IMR-90 (cell line): ENCODE data around the gene MTG1. TPM values are rescaled to one million over a fixed set of nuclear protein-coding genes. Genes with fewer than 3 reads are reported as not detected.

Experiments
- ATAC-seq: fragments of 200-7000 bp; cut with Tn5 transposase; 2 replicates; pipeline ENCODE4 v1.9.1; 2020; ENCODE audit warnings: low read depth, mild to moderate bottlenecking, moderate library complexity
- BruUV-seq: library from RNA; stranded (reverse); fragments of 400-500 nt; replicated peaks from 2 replicates; lab custom pipeline; 2021; lab: Mats Ljungman, UMichigan
- CTCF ChIA-PET: fragments of 300-600 bp; formaldehyde crosslinking; extraction: SDS; loops from one replicate; lab custom pipeline; 2021; ENCODE audit warnings: antibody characterized with exemption; lab: Yijun Ruan, JAX
- POLR2A ChIA-PET: fragments of 300-600 bp; sonication (Branson Sonifier 250); formaldehyde crosslinking; loops from one replicate; lab custom pipeline; 2022; ENCODE audit warnings: antibody characterized with exemption; ENCODE audit not compliant: unreplicated experiment; lab: Charles Lee
- DNase-seq: peaks from one replicate; pipeline ENCODE4 v3.0.0; 2013
- H2AFZ ChIP-seq: replicated peaks from 2 replicates; pipeline ENCODE3; 2013; ENCODE audit warnings: low read length, mild to moderate bottlenecking; ENCODE audit not compliant: poor library complexity
- H2AK5ac ChIP-seq: 2 replicates; pipeline ENCODE4 v1.6.1; 2013; ENCODE audit warnings: low read depth, low read length, inconsistent platforms
- H2AK9ac ChIP-seq: replicated peaks from 2 replicates; pipeline ENCODE3; 2013; ENCODE audit warnings: mild to moderate bottlenecking, low read depth, low read length, moderate library complexity; ENCODE audit not compliant: poor library complexity
- H2BK120ac ChIP-seq: 2 replicates; pipeline ENCODE4 v1.6.1; 2013; ENCODE audit warnings: low read depth, low read length, inconsistent platforms
- H2BK15ac ChIP-seq: 3 replicates; pipeline ENCODE4 v1.6.1; 2013; ENCODE audit warnings: low read depth, low read length, inconsistent platforms
- H2BK20ac ChIP-seq: 2 replicates; pipeline ENCODE4 v1.6.1; 2013; ENCODE audit warnings: low read depth, mild to moderate bottlenecking, inconsistent platforms, low read length, moderate library complexity
- H2BK5ac ChIP-seq: 2 replicates; pipeline ENCODE4 v1.6.1; 2013; ENCODE audit warnings: mild to moderate bottlenecking, low read depth, low read length, inconsistent platforms; ENCODE audit not compliant: poor library complexity, severe bottlenecking
- H3K14ac ChIP-seq: replicated peaks from 2 replicates; pipeline ENCODE4 v1.6.1; 2013; ENCODE audit warnings: low read depth, low read length, inconsistent platforms
- H3K18ac ChIP-seq: 2 replicates; pipeline ENCODE4 v1.6.1; 2013; ENCODE audit warnings: low read depth, low read length, control low read depth
- H3K23ac ChIP-seq: 2 replicates; pipeline ENCODE4 v1.6.1; 2013; ENCODE audit warnings: low read depth, low read length, inconsistent platforms
- H3K27ac ChIP-seq: 2 replicates; pipeline ENCODE4 v1.5.1; 2013; ENCODE audit warnings: mild to moderate bottlenecking, control low read depth, low read length; ENCODE audit not compliant: insufficient read depth
- H3K27me3 ChIP-seq: 2 replicates; pipeline ENCODE4 v1.6.1; 2013; ENCODE audit warnings: low read length; ENCODE audit not compliant: control insufficient read depth, insufficient read depth
- H3K36me3 ChIP-seq: 2 replicates; pipeline ENCODE4 v1.6.1; 2013; ENCODE audit warnings: low read length, mixed read lengths; ENCODE audit not compliant: control insufficient read depth, insufficient read depth
- H3K4ac ChIP-seq: 2 replicates; pipeline ENCODE4 v1.6.1; 2013; ENCODE audit warnings: low read depth, low read length, inconsistent platforms
- H3K4me1 ChIP-seq: 2 replicates; pipeline ENCODE4 v1.6.1; 2013; ENCODE audit warnings: low read length, mixed read lengths; ENCODE audit not compliant: control insufficient read depth, insufficient read depth
- H3K4me2 ChIP-seq: 2 replicates; pipeline ENCODE4 v1.6.1; 2013; ENCODE audit warnings: low read depth, mild to moderate bottlenecking, control low read depth, low read length, moderate library complexity
- H3K4me3 ChIP-seq: 2 replicates; pipeline ENCODE4 v1.5.1; 2013; ENCODE audit warnings: low read depth, mild to moderate bottlenecking, control low read depth, low read length, moderate library complexity; ENCODE audit not compliant: insufficient read depth
- H3K56ac ChIP-seq: 2 replicates; pipeline ENCODE4 v1.6.1; 2013; ENCODE audit warnings: low read length, inconsistent platforms; ENCODE audit not compliant: insufficient read depth; ENCODE audit errors: extremely low read depth
- H3K79me1 ChIP-seq, 2 experiments: 2 replicates each; pipeline ENCODE4 v1.6.1; 2013; ENCODE audit warnings: low read length in 2 of 2, inconsistent platforms in 1 of 2, low read depth in 1 of 2
- H3K9ac ChIP-seq: 2 replicates; pipeline ENCODE4 v1.6.1; 2013; ENCODE audit warnings: low read depth, low read length, control low read depth
- H3K9me1 ChIP-seq: 2 replicates; pipeline ENCODE4 v1.6.1; 2013; ENCODE audit warnings: low read length, inconsistent platforms; ENCODE audit not compliant: insufficient read depth
- H3K9me3 ChIP-seq: 2 replicates; pipeline ENCODE4 v1.6.1; 2013; ENCODE audit warnings: low read length; ENCODE audit not compliant: control insufficient read depth, insufficient read depth
- H4K20me1 ChIP-seq: 2 replicates; pipeline ENCODE4 v1.6.1; 2013; ENCODE audit warnings: low read length, inconsistent platforms; ENCODE audit not compliant: insufficient read depth
- H4K5ac ChIP-seq: 2 replicates; pipeline ENCODE4 v1.6.1; 2013; ENCODE audit warnings: mild to moderate bottlenecking, low read depth, low read length, control low read depth
- H4K8ac ChIP-seq, 2 experiments: 2 replicates each; pipeline ENCODE4 v1.6.1; 2013; ENCODE audit warnings: low read depth in 2 of 2, low read length in 2 of 2, control low read depth in 1 of 2, inconsistent platforms in 1 of 2
- H4K91ac ChIP-seq: 2 replicates; pipeline ENCODE4 v1.6.1; 2013; ENCODE audit warnings: low read depth, low read length, inconsistent platforms; ENCODE audit not compliant: insufficient read depth
- BHLHE40 ChIP-seq: fragments of 150-350 bp; IDR thresholded peaks from 2 replicates; pipeline ENCODE4 v1.6.1; 2016; ENCODE audit warnings: mild to moderate bottlenecking, low read depth, low read length
- CEBPB ChIP-seq: IDR thresholded peaks from 2 replicates; pipeline ENCODE4 v1.6.1; 2012; ENCODE audit warnings: low read depth, low read length, improper control_type of control experiment
- CHD1 ChIP-seq: IDR thresholded peaks from 2 replicates; pipeline ENCODE4 v1.6.1; 2012; ENCODE audit warnings: low read depth, low read length, improper control_type of control experiment
- CTCF ChIP-seq: conservative IDR thresholded peaks from 2 replicates; pipeline ENCODE4 v1.5.1; 2012; ENCODE audit warnings: mild to moderate bottlenecking, low read depth, low read length, improper control_type of control experiment
- FOS ChIP-seq: fragments of 150-350 bp; IDR thresholded peaks from 2 replicates; pipeline ENCODE4 v1.6.1; 2016; ENCODE audit warnings: low read depth, low read length
- MAFK ChIP-seq: IDR thresholded peaks from 2 replicates; pipeline ENCODE4 v1.6.1; 2012; ENCODE audit warnings: low read depth, low read length, improper control_type of control experiment
- MAZ ChIP-seq: IDR thresholded peaks from 2 replicates; pipeline ENCODE4 v1.6.1; 2012; ENCODE audit warnings: low read depth, mild to moderate bottlenecking, low read length, improper control_type of control experiment, moderate library complexity, borderline replicate concordance
- MXI1 ChIP-seq: IDR thresholded peaks from 2 replicates; pipeline ENCODE4 v1.6.1; 2012; ENCODE audit warnings: low read depth, mild to moderate bottlenecking, low read length, moderate library complexity, borderline replicate concordance
- NFE2L2 ChIP-seq: fragments of 150-350 bp; IDR thresholded peaks from 2 replicates; pipeline ENCODE4 v1.6.1; 2016; ENCODE audit warnings: low read depth, mild to moderate bottlenecking, low read length
- POLR2A ChIP-seq: IDR thresholded peaks from 2 replicates; pipeline ENCODE4 v1.6.1; 2012; ENCODE audit warnings: mild to moderate bottlenecking, low read depth, low read length
- RAD21 ChIP-seq: IDR thresholded peaks from 2 replicates; pipeline ENCODE4 v1.6.1; 2012; ENCODE audit warnings: low read length, improper control_type of control experiment
- RCOR1 ChIP-seq: IDR thresholded peaks from 2 replicates; pipeline ENCODE4 v1.6.1; 2012; ENCODE audit warnings: mild to moderate bottlenecking, low read length, improper control_type of control experiment; ENCODE audit not compliant: insufficient replicate concordance
- RFX5 ChIP-seq: IDR thresholded peaks from 2 replicates; pipeline ENCODE4 v1.8.0; 2012; ENCODE audit warnings: low read depth, mild to moderate bottlenecking, low read length, moderate library complexity
- SMC3 ChIP-seq: fragments of 150-350 bp; IDR thresholded peaks from 2 replicates; pipeline ENCODE4 v1.6.1; 2016; ENCODE audit warnings: low read depth, mild to moderate bottlenecking, antibody characterized with exemption, low read length, moderate library complexity
- WGBS, 2 experiments: methylation state at CpG; one replicate each; pipeline versions ENCODE4 v1.1.5 to v1.1.7; 2013; ENCODE audit warnings: missing lambda C conversion rate in 2 of 2; ENCODE audit not compliant: insufficient read length in 1 of 2; ENCODE audit errors: extremely low coverage in 2 of 2; 5-methylcytosine and 5-hydroxymethylcytosine counted together
- dilution Hi-C: fragments of 300-500 bp; cut with HindIII; formaldehyde crosslinking; loops from one replicate; pipeline ENCODE4 v1.14.3; 2018; ENCODE audit warnings: low sequenced_read_pairs; ENCODE audit not compliant: unreplicated experiment
- in situ Hi-C: fragments of 300-500 bp; cut with MboI; formaldehyde crosslinking; loops from 3 replicates; pipeline ENCODE4 v1.14.3; 2019; ENCODE audit warnings: low sequenced_read_pairs, inconsistent platforms, mixed read lengths
- intact Hi-C: fragments of 100-400 bp; cut with micrococcal nuclease; formaldehyde crosslinking; loops from 2 replicates; pipeline ENCODE4 v1.10.0; 2022
- polyA plus RNA-seq, 3 experiments: library from polyadenylated mRNA; depleted of rRNA; stranded (reverse); fragments of >200 nt; gene quantifications; 2 replicates each; pipeline ENCODE4 v1.2.3, GENCODE V29; 2012; ENCODE audit warnings: low replicate concordance in 1 of 3
- total RNA-seq: library from RNA; depleted of rRNA; stranded (reverse); fragments of >200 nt; gene quantifications from 2 replicates; pipeline ENCODE4 v1.2.3, GENCODE V29; 2012
- TF ChIP-seq, protein P1 (sequence below): fragments of 150-350 bp; IDR thresholded peaks from 2 replicates; pipeline ENCODE4 v1.6.1; 2017; ENCODE audit warnings: mild to moderate bottlenecking, antibody characterized with exemption, low read length, low read depth

The MTG1 gene
- total and polyA plus RNA-seq, 2 of the 4 experiments (the other 2 are of a cell fraction) = 38.5 to 64.8 TPM

DNA sequence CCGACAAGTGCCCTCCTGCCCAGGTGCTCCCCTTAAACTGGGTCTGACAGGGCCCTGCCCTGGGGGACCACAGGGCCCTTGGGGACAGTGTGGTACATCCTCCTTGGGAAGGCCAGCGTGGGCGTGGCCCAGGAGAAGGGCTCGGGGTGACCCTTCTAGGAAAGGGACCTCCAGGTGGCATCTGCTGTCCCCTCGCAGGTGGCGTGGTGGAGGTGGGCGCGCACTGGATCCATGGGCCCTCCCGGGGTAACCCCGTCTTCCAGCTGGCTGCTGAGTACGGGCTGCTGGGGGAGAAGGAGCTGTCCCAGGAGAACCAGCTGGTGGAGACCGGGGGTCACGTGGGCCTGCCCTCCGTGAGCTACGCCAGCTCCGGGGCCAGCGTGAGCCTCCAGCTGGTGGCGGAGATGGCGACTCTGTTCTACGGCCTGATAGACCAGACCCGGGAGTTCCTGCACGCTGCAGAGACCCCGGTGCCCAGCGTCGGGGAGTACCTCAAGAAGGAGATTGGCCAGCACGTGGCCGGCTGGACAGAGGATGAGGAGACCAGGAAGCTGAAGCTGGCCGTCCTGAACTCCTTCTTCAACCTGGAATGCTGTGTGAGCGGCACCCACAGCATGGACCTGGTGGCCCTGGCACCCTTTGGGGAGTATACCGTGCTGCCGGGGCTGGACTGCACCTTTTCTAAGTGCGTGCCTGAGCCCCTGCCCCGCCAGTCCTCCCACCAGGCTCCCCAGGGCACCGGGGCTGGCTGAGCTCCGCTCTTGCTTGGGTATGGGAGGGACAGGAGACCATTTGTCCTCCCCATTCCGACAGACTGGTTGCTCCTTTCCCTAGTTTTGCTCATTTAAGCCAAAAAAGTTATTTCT lies 13.9 kb upstream of the MTG1 start (continued):
- TF ChIP-seq CHD1 (no peak), FOS (no peak)

- no peak overlapping the region for H3K23ac ChIP-seq
- no peak overlapping the region for H4K91ac ChIP-seq
- WGBS, 2 experiments = 100% methylated on average over 2 of the region's 8 CpGs; no CpG with 5 or more reads in 1 of the 2 experiments
- H2AFZ ChIP-seq = no peak overlapping the region
- H2BK120ac ChIP-seq = no peak overlapping the region
- no peak overlapping the region for H2AK5ac ChIP-seq
- peaks cover 5% of the 10 kb centered on the region for H3K4me1 ChIP-seq
- no peaks in the 10 kb centered on the region for H4K20me1 ChIP-seq
- H3K4me3 ChIP-seq = no peak overlapping the region
- dilution Hi-C loops (no loop called here), in situ Hi-C loops (no loop called here), intact Hi-C loops (no loop called here)
- H4K5ac ChIP-seq = no peak overlapping the region
- H3K36me3 ChIP-seq = peaks cover 5% of the 10 kb centered on the region
- no peak overlapping the region for H3K27ac ChIP-seq
- no peaks in the 10 kb centered on the region for H3K27me3 ChIP-seq
- ChIA-PET POLR2A (no interaction called here), CTCF (no interaction called here)
- no peaks in the 10 kb centered on the region for H3K9me3 ChIP-seq
- no peak overlapping the region for H4K8ac ChIP-seq
- no TSS peak for BruUV-seq
- no peak overlapping the region for H3K14ac ChIP-seq
- no peak overlapping the region for H3K56ac ChIP-seq
- H3K18ac ChIP-seq = no peak overlapping the region
- H2BK5ac ChIP-seq = no peak overlapping the region
- H3K9ac ChIP-seq = no peak overlapping the region
- H2AK9ac ChIP-seq = no peak overlapping the region
- no peak overlapping the region for H2BK15ac ChIP-seq
- no peak overlapping the region for H2BK20ac ChIP-seq
- H3K9me1 ChIP-seq = peaks cover 8% of the 10 kb centered on the region; the same call in 1 of the 2 replicates
- no peak for DNase-seq
- H3K4me2 ChIP-seq = no peak overlapping the region
- H3K4ac ChIP-seq = no peak overlapping the region
- ATAC-seq = no peak
- peaks cover 0 to 10% of the 10 kb centered on the region in 2 experiments; a peak in 3 of 4 replicates for H3K79me1 ChIP-seq
- TF ChIP-seq CTCF (no peak), RFX5 (no peak), NFE2L2 (no peak), POLR2A (no peak), BHLHE40 (no peak), MAFK (no peak), RCOR1 (no peak), CEBPB (no peak), MXI1 (no peak), RAD21 (no peak), FOS (no peak), MAZ (no peak), SMC3 (no peak), CHD1 (no peak)
- TF ChIP-seq, protein P1, sequence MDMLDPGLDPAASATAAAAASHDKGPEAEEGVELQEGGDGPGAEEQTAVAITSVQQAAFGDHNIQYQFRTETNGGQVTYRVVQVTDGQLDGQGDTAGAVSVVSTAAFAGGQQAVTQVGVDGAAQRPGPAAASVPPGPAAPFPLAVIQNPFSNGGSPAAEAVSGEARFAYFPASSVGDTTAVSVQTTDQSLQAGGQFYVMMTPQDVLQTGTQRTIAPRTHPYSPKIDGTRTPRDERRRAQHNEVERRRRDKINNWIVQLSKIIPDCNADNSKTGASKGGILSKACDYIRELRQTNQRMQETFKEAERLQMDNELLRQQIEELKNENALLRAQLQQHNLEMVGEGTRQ = no peak
These were observed 12.9 kb upstream of the MTG1 start for GRCh38 chr10:133381036-133381435.
